Suppressor macrophage treated with lipopolysaccharide for 1 hour (primary cell): Measurements from ENCODE around the gene FAHD2A.
A peak's percentile ranks its signal among the peaks of the same experiment; 100 is the strongest.
"Not testable (repeated sequence)": the region's sequence is repeated elsewhere in the genome, so short reads cannot be mapped to it uniquely, and the experiment has no call there.

Experiments
- DNase-seq, 3 donors: peaks; one replicate each; pipeline ENCODE4 v3.0.0-alpha.2; 2020 to 2022

FAHD2A gene

GRCh38 chr2:95376311-95377215 lies 25.9 kb upstream of the FAHD2A start:
- DNase-seq, result no peak

GRCh38 chr2:95377216-95378123 lies 25.0 kb upstream of the FAHD2A start:
- no peak for DNase-seq

DNA sequence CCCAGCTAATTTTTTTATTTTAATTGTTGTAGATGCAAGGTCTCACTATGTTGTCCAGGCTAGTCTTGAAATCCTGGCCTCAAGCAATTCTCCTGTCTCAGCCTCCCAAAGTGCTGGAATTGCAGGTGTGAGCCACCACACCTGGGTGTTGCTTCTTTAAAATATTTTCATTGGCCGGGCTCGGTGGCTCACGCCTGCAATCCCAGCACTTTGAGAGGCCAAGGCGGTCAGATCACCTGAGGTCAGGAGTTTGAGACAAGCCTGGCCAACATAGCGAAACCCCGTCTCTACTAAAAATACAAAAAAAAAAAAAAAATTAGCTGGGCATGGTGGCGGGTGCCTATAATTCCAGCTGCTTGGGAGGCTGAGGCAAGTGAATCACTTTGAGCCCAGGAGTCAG lies 24.2 kb upstream of the FAHD2A start:
- DNase-seq, result not testable (repeated sequence)

GRCh38 chr2:95379371-95379831 lies 23.1 kb upstream of the FAHD2A start:
- DNase-seq, result peak in 1 of 3 donors; percentile 6

- no peak for DNase-seq
Measured at GRCh38 chr2:95380280-95380679, 22.2 kb upstream of the FAHD2A start.

GRCh38 chr2:95380731-95381130 lies 21.8 kb upstream of the FAHD2A start:
- no peak for DNase-seq

GRCh38 chr2:95381212-95382191 lies 21.0 kb upstream of the FAHD2A start:
- DNase-seq, result no peak

- DNase-seq, result no peak
Measured at GRCh38 chr2:95382192-95382591, 20.3 kb upstream of the FAHD2A start.

DNA sequence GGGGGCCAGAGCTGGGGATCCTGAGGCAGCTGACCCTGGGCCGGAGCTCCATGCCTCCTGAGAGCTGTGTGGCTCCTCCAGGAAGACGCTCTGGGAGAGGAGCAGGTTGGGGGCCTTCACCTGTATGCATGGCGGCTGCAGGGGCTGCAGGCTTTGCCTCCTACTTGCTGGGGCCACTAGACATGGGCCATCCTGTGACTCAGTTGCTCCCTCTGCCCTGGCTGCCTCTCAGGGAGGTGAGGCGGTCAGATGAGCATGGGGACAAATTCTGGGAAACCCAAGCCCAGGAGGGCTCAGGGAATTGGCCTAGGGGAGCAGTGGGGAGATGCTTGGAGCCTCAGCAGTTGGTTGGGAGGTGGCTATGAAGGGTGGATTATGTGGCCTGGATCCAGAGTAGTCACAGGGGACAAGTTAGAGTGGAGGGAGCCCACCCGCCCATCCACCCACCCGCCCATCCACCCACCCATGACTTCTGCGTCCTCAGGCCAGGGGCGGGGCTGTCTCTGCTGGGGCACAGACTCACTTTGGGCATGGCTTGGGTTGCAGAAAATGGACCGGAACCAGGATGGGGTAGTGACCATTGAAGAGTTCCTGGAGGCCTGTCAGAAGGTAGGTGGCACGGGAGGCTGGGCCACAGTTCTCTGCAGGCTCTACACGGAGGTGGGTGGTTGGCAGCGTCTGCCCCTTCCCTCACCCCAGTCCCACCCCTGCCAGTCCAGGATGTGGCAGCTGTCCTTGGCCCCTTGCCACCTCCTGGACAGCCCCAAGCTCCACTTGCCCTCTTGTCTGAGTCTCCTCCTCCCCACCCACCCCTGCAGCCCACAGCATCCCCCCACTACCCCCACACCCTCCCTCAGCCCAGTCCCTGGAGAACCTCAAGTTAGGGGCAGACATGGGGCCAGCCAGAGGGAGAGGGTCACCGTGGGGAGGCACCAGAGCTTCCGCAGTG lies 19.5 kb upstream of the FAHD2A start:
- DNase-seq, result no peak

DNA sequence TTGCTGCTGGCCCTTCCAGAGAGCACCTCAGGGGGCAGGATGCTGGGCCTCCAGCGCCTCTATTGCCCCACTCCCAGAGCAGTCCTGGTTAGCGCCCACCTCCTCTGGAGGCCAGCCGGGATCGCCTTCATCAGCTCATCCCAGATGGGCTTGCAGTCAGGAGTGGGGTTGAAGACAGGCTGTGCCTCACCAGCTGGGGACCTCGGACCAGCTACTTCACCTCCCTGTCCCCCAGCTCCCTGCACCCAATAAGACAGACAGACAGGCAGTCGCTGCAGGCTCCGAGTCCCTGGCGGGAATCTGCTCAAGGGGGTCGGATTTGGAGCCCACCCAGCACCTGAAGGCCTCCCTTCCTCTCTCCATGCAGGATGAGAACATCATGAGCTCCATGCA lies 18.9 kb upstream of the FAHD2A start:
- no peak for DNase-seq

GRCh38 chr2:95384854-95385569 lies 17.5 kb upstream of the FAHD2A start:
- DNase-seq, result no peak

- DNase-seq, result no peak
Measured at GRCh38 chr2:95385570-95385984, 16.9 kb upstream of the FAHD2A start.

- no peak for DNase-seq
Measured at GRCh38 chr2:95386031-95386430, 16.5 kb upstream of the FAHD2A start.

- DNase-seq, result no peak
Measured at GRCh38 chr2:95387358-95387757, 15.2 kb upstream of the FAHD2A start.

DNA sequence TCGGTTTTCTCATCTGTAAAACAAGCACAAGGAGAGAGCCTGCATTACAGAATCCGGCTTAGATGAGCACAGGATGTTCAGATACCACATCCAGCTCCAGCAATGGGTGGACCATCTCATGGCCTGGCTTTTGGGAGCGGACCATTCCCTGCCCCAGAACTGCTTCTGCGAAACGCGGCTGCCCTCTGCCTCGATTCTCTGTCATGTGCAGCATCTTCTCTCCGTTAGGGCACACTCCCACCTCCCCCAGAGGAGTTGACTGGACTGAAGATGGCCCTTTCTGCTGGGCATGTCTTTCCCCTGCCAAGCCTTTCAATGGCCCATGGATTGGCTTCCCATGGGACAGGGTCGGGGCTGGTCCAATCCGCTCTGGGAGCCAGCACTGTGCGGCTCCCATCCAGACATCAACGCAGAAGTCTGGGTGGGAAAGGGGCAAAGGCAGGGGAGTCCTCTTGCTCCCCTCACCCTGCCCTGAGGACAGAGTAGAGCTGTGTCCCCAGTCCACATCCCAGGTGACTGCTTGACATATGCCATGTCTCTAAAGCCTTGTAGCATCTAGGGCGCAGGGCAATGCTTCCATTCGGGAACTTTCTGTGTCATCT lies 14.3 kb upstream of the FAHD2A start:
- no peak for DNase-seq

- DNase-seq, result no peak
Measured at GRCh38 chr2:95388856-95389244, 13.7 kb upstream of the FAHD2A start.

DNA sequence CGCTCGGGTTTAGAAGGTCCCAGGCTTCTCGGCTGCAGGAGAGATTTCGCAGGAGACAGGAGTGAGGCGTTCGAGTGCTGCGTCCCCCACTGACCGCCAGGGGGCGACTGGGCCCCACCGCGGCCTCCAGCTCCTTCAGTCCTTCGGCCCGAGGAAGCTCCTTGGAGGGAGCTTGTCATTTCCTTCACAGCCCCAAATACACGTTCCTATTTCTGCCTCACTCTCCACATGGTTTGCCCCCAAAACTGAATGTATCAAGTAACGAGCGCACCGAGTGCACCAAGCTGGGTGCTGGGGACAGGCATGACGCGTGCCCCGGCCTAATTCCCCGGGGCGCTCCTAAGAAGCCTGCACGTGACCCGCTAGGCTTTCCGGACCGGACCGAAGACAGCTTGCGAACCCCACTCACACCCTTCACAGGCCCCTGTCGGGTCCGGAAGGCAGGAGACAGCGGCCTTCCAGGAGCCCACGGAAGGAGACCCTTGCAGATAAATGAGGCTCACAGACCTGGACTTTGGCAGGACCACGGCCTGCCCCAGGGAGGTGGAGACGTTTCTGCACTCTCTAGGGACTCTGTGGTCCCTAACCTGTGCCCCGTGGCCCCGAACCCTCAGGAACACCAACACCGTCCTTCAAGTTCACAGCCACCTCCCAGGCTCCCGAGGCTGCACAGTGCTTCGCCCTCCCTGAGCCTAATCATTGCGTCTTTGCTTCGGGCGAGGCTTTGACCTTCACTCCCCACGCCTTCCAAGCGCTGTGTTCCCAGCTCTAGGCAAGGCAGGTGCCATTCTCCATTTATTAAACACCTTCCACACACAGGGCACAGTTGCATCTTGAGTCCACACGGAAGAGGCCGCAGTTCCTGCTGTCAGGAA lies 13.0 kb upstream of the FAHD2A start:
- peak; percentile 62 to 78 (median 70) for DNase-seq

- no peak for DNase-seq
Measured at GRCh38 chr2:95390272-95390880, 12.1 kb upstream of the FAHD2A start.
